Endothelial cell (in vitro differentiated cells): Measurements from ENCODE around the gene KCNQ2. TPM values are rescaled to one million over a fixed set of nuclear protein-coding genes. Genes with fewer than 3 reads are reported as not detected.

Experiments used
- DNase-seq: peaks from one replicate; pipeline ENCODE4 v3.0.0; 2021; ENCODE audit warnings: low spot score
- H3K27ac Mint-ChIP-seq: one replicate; pipeline ENCODE4 v1.8.0; 2021; ENCODE audit warnings: mixed read lengths, inconsistent platforms; ENCODE audit not compliant: unreplicated experiment
- H3K27me3 Mint-ChIP-seq: one replicate; pipeline ENCODE4 v1.8.0; 2021; ENCODE audit warnings: mild to moderate bottlenecking, moderate library complexity, mixed read lengths, inconsistent platforms; ENCODE audit not compliant: unreplicated experiment
- H3K36me3 Mint-ChIP-seq: one replicate; pipeline ENCODE4 v1.8.0; 2021; ENCODE audit warnings: mild to moderate bottlenecking, low read depth, mixed read lengths, inconsistent platforms; ENCODE audit not compliant: unreplicated experiment
- H3K4me1 Mint-ChIP-seq: one replicate; pipeline ENCODE4 v1.8.0; 2021; ENCODE audit warnings: mild to moderate bottlenecking, mixed read lengths, inconsistent platforms; ENCODE audit not compliant: unreplicated experiment
- H3K4me3 Mint-ChIP-seq: one replicate; pipeline ENCODE4 v1.8.0; 2021; ENCODE audit warnings: mild to moderate bottlenecking, mixed read lengths, inconsistent platforms; ENCODE audit not compliant: unreplicated experiment
- H3K9me3 Mint-ChIP-seq: one replicate; pipeline ENCODE4 v1.8.0; 2021; ENCODE audit warnings: mixed read lengths, inconsistent platforms; ENCODE audit not compliant: unreplicated experiment
- total RNA-seq: library from RNA; stranded (reverse); fragmentation: NEBNext Ultra II Directional; extraction: Animal tissue kit (Norgen Biotek cat#: 25700); gene quantifications from one replicate; pipeline ENCODE4 v1.2.1, GENCODE V29; 2021; ENCODE audit not compliant: unreplicated experiment
- TF ChIP-seq, protein P1 (sequence below): fragments of 200-600 bp; sonication (generic); IDR thresholded peaks from one replicate; pipeline ENCODE4 v1.5.0; 2021; ENCODE audit warnings: antibody characterized with exemption; ENCODE audit not compliant: unreplicated experiment

The KCNQ2 gene
- total RNA-seq, 1 donor from 2014 or later = 3.2 TPM

- Mint-ChIP-seq H3K4me3 (no peak overlapping the region), H3K36me3 (no peaks in the 10 kb centered on the region)
- TF ChIP-seq, protein P1, sequence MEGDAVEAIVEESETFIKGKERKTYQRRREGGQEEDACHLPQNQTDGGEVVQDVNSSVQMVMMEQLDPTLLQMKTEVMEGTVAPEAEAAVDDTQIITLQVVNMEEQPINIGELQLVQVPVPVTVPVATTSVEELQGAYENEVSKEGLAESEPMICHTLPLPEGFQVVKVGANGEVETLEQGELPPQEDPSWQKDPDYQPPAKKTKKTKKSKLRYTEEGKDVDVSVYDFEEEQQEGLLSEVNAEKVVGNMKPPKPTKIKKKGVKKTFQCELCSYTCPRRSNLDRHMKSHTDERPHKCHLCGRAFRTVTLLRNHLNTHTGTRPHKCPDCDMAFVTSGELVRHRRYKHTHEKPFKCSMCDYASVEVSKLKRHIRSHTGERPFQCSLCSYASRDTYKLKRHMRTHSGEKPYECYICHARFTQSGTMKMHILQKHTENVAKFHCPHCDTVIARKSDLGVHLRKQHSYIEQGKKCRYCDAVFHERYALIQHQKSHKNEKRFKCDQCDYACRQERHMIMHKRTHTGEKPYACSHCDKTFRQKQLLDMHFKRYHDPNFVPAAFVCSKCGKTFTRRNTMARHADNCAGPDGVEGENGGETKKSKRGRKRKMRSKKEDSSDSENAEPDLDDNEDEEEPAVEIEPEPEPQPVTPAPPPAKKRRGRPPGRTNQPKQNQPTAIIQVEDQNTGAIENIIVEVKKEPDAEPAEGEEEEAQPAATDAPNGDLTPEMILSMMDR = no peak
These were observed 39.1 kb downstream of the KCNQ2 start for GRCh38 chr20:63433351-63433750.

DNA sequence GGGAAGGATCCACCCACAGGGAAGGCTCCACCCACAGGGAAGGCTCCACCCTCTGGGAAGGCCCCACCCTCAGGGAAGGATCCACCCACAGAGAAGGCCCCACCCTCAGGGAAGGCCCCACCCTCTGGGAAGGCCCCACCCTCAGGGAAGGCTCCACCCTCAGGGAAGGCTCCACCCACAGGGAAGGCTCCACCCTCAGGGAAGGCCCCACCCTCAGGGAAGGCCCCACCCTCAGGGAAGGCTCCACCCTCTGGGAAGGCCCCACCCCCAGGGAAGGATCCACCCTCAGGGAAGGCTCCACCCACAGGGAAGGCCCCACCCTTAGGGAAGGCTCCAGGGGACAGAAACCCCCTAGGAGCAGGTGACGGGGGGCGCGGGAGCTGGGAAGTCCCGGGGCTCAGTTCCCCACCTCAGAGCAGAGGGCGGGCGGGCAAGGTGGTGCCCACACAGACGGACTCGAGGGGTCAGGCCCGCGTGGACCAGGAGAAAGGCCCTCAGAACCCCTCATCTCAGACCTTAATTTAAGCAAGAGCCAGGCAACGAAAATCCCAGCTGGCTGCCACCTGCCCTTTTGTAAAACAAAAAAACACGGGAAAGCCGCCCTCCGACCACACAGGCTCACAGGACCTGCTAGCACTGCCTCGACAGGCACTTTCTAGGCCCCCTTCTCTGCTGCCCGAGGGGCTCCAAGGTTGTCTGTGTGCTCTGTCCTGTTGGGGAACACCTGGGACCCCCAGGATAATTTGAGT is 39.7 kb downstream of the KCNQ2 start:
- TF ChIP-seq, protein P1 = no peak
- no peaks in the 10 kb centered on the region for H3K9me3 Mint-ChIP-seq
- H3K36me3 Mint-ChIP-seq = no peaks in the 10 kb centered on the region
- no peaks in the 10 kb centered on the region for H3K4me1 Mint-ChIP-seq
- no peak overlapping the region for H3K27ac Mint-ChIP-seq
- H3K27me3 Mint-ChIP-seq = peaks cover 10% of the 10 kb centered on the region
- no peak overlapping the region for H3K4me3 Mint-ChIP-seq
- no peak for DNase-seq

More at GRCh38 chr20:63433351-63433750, 39.1 kb downstream of the KCNQ2 start:
- Mint-ChIP-seq H3K27me3 (peaks cover 10% of the 10 kb centered on the region), H3K9me3 (no peaks in the 10 kb centered on the region), H3K4me1 (no peaks in the 10 kb centered on the region), H3K27ac (no peak overlapping the region)
- DNase-seq = no peak

DNA sequence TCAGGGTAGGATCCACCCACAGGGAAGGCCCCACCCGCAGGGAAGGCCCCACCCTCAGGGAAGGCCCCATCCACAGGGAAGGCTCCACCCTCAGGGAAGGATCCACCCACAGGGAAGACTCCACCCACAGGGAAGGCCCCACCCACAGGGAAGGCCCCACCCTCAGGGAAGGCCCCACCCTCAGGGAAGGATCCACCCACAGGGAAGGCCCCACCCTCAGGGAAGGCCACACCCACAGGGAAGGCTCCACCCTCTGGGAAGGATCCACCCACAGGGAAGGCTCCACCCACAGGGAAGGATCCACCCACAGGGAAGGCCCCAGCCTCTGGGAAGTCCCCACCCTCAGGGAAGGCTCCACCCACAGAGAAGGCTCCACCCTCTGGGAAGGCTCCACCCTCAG is 40.5 kb downstream of the KCNQ2 start:
- Mint-ChIP-seq H3K27ac (no peak overlapping the region), H3K27me3 (peaks cover 10% of the 10 kb centered on the region), H3K9me3 (no peaks in the 10 kb centered on the region), H3K4me3 (no peak overlapping the region), H3K4me1 (no peaks in the 10 kb centered on the region), H3K36me3 (no peaks in the 10 kb centered on the region)
- TF ChIP-seq, protein P1 = no peak
- no peak for DNase-seq

GRCh38 chr20:63430891-63431290 is 41.6 kb downstream of the KCNQ2 start:
- Mint-ChIP-seq H3K4me3 (no peak overlapping the region), H3K36me3 (no peaks in the 10 kb centered on the region), H3K27me3 (peaks cover 12% of the 10 kb centered on the region), H3K9me3 (no peaks in the 10 kb centered on the region), H3K27ac (no peak overlapping the region), H3K4me1 (no peaks in the 10 kb centered on the region)
- TF ChIP-seq, protein P1 = no peak
- no peak for DNase-seq

GRCh38 chr20:63429992-63430391 is 42.5 kb downstream of the KCNQ2 start:
- DNase-seq = no peak
- peaks cover 9% of the 10 kb centered on the region for H3K27me3 Mint-ChIP-seq
- H3K27ac Mint-ChIP-seq = no peak overlapping the region
- H3K4me3 Mint-ChIP-seq = no peak overlapping the region
- peaks cover 2% of the 10 kb centered on the region for H3K36me3 Mint-ChIP-seq
- no peaks in the 10 kb centered on the region for H3K9me3 Mint-ChIP-seq
- no peaks in the 10 kb centered on the region for H3K4me1 Mint-ChIP-seq
- TF ChIP-seq, protein P1 = no peak
